Prostate gland (tissue), 2 donors: ENCODE measurements around the gene KIAA1614. TPM values are rescaled to one million over a fixed set of nuclear protein-coding genes. Genes with fewer than 3 reads are reported as not detected.

Experiments
- DNase-seq: peaks from one replicate; pipeline ENCODE4 v3.0.0-alpha.2; 2019; ENCODE audit warnings: low spot score
- H3K27ac ChIP-seq, 2 donors: fragments of 200-600 bp; sonication (generic); 2 replicates each; pipeline ENCODE4 v1.5.1; 2017 to 2019
- H3K27me3 ChIP-seq: fragments of 200-600 bp; sonication (generic); replicated peaks from 2 replicates; pipeline ENCODE4 v1.5.1; 2019; ENCODE audit not compliant: insufficient read depth
- H3K36me3 ChIP-seq, 2 donors: fragments of 200-600 bp; sonication (generic); 1 replicate in 1 of 2; 2 replicates in 1 of 2; pipeline versions ENCODE4 v1.5.1 to v1.8.1; 2017 to 2019
- H3K4me1 ChIP-seq: fragments of 200-600 bp; sonication (generic); replicated peaks from 2 replicates; pipeline ENCODE4 v1.5.1; 2019
- H3K4me3 ChIP-seq, 2 donors: fragments of 200-600 bp; sonication (generic); 2 replicates each; pipeline ENCODE4 v1.5.1; 2017 to 2019
- H3K9me3 ChIP-seq: fragments of 200-600 bp; sonication (generic); 2 replicates; pipeline ENCODE4 v1.5.1; 2017
- CTCF ChIP-seq, 4 experiments: fragments of 200-600 bp in 2 of 4; fragments of 450-650 bp in 2 of 4; sonication (generic) in 2 of 4; IDR thresholded peaks; 1 replicate in 3 of 4; 2 replicates in 1 of 4; pipeline ENCODE4 v1.5.1; 2016 to 2019; ENCODE audit warnings: antibody characterized with exemption in 4 of 4, mild to moderate bottlenecking in 2 of 4, moderate library complexity in 2 of 4
- POLR2A ChIP-seq: fragments of 450-650 bp; IDR thresholded peaks from one replicate; pipeline ENCODE4 v1.6.1; 2016; ENCODE audit warnings: antibody characterized with exemption, mild to moderate bottlenecking
- POLR2AphosphoS5 ChIP-seq: sonication (generic); formaldehyde crosslinking; IDR thresholded peaks from one replicate; pipeline ENCODE4 v1.6.1; 2017; ENCODE audit warnings: antibody characterized with exemption
- WGBS: methylation state at CpG from one replicate; pipeline ENCODE4 v1.1.5; 2018; 5-methylcytosine and 5-hydroxymethylcytosine counted together
- intact Hi-C: fragments of 100-400 bp; cut with DNase I; formaldehyde crosslinking; loops from one replicate; pipeline ENCODE4 v1.14.2; 2022
- total RNA-seq, 2 donors: library from RNA; depleted of rRNA; stranded (reverse); fragments of >200 nt; gene quantifications; one replicate each; pipeline ENCODE4 v1.1.0, GENCODE V29; 2016

Gene KIAA1614
- total RNA-seq, 2 donors from 2014 or later, result 3.7 to 6.4 TPM

GRCh38 chr1:180937624-180938225, 25.0 kb downstream of the KIAA1614 start:
- H3K36me3 ChIP-seq, result no peaks in the 10 kb centered on the region
- no peak overlapping the region for H3K27ac ChIP-seq
- H3K27me3 ChIP-seq, result no peaks in the 10 kb centered on the region
- DNase-seq, result no peak
- no peaks in the 10 kb centered on the region for H3K9me3 ChIP-seq
- 85% methylated on average over 9 of the region's 9 CpGs for WGBS
- H3K4me1 ChIP-seq, result no peaks in the 10 kb centered on the region
- intact Hi-C loops, result no loop called here
- H3K4me3 ChIP-seq, result no peak overlapping the region
- TF ChIP-seq POLR2AphosphoS5 (no peak), CTCF (IDR thresholded peaks at IDR 0.05) (no peak), POLR2A (no peak)

DNA sequence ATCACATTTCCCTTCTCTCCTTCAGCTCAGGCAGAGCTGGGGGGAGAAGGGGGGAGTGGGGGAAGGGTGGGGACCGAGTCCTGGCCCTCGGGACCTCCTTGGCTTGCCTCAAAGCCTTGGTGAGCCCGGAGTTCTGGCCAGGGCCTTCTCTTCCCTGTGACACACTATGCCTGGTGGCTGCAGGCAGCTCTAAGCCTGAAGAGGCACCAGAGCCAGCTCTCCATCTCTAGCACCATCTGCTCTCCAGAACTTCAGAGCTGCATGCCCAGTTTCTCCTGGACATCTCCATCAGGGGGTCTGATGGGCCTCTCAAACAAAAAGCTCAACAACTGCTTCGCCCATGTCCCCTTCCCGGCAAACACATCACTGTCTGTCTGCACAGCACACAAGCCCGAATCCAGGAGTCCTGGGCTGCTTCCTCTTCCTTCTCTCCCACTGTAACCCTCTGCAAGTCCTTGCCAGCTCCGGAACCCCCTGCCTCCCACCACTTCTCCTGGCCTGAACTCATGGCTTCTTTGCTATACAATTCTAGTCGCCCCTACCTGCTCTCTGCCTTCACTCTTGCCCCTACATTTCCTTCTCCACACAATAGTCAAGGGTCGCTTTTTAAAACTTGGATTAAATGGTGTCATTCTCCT, 26.5 kb downstream of the KIAA1614 start:
- Histone ChIP-seq H3K4me1 (no peaks in the 10 kb centered on the region), H3K36me3 (no peaks in the 10 kb centered on the region), H3K27ac (no peak overlapping the region), H3K9me3 (no peaks in the 10 kb centered on the region), H3K27me3 (no peaks in the 10 kb centered on the region), H3K4me3 (no peak overlapping the region)
- WGBS, result 84% methylated on average over 9 of the region's 9 CpGs
- intact Hi-C loops, result no loop called here
- no peak for TF ChIP-seq POLR2AphosphoS5
- no peak for TF ChIP-seq CTCF (IDR thresholded peaks at IDR 0.05)
- TF ChIP-seq POLR2A, result no peak
- no peak for DNase-seq

DNA sequence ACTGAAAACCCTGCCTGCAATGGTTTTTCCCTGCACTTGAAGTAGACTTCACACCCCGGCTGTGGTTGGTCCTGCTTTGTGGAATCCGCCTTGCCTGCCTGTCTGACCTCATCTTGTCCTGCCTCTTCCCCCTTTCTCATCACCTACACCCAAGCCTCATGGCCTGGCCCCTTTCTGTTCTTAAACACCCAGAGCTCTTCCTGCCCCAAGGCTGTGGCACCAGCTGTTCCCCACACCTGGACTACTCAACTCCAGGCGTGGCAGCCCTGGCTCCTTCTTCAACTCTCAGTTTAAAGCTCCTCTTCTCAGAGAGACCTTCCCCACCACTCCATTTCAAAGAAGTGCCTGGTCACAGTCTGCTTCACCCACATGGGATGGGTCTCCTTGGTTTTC, 27.0 kb downstream of the KIAA1614 start:
- no peaks in the 10 kb centered on the region for H3K36me3 ChIP-seq

DNA sequence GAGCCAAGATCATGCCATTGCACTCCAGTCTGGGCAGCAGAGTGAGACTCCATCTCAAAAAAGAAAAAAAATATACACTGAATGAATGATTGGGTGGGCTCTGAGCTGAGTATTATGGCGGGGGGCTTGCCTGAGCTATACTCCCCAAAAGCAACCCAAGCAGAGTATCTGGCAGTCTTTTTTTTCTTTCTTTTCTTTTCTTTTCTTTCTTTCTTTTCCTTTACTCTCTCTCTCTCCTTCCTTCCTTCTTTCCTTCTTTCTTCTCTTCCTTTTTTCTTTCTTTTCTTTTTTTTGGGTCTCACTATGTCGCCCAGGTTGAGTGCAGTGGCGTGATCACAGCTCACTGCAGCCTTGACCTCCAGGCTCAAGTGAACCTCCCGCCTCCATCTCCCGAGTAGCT, 27.7 kb downstream of the KIAA1614 start:
- DNase-seq, result no peak
- H3K36me3 ChIP-seq, result no peaks in the 10 kb centered on the region
- no peaks in the 10 kb centered on the region for H3K9me3 ChIP-seq
- WGBS, result 95% methylated on average over 5 of the region's 5 CpGs
- H3K27me3 ChIP-seq, result no peaks in the 10 kb centered on the region
- no peak overlapping the region for H3K27ac ChIP-seq
- H3K4me1 ChIP-seq, result no peaks in the 10 kb centered on the region
- intact Hi-C loops, result no loop called here
- TF ChIP-seq POLR2A (no peak), POLR2AphosphoS5 (no peak), CTCF (IDR thresholded peaks at IDR 0.05) (no peak)
- no peak overlapping the region for H3K4me3 ChIP-seq

More for the DNA sequence above, 27.0 kb downstream of the KIAA1614 start:
- DNase-seq, result no peak
- WGBS, result 89% methylated on average over 3 of the region's 3 CpGs
- intact Hi-C loops, result no loop called here
- Histone ChIP-seq H3K4me1 (no peaks in the 10 kb centered on the region), H3K27me3 (no peaks in the 10 kb centered on the region), H3K4me3 (no peak overlapping the region), H3K27ac (no peak overlapping the region), H3K9me3 (no peaks in the 10 kb centered on the region)
- no peak for TF ChIP-seq CTCF (IDR thresholded peaks at IDR 0.05)
- no peak for TF ChIP-seq POLR2AphosphoS5
